GM12878 (cell line): ENCODE data around the gene PPIA. TPM values are rescaled to one million over a fixed set of nuclear protein-coding genes. Genes with fewer than 3 reads are reported as not detected.

Experiments used
- ATAC-seq: fragments of 200-7000 bp; cut with Tn5 transposase; 3 replicates; pipeline ENCODE4 v1.9.1; 2020; ENCODE audit warnings: mild to moderate bottlenecking, moderate library complexity
- BruUV-seq: library from RNA; stranded (reverse); fragments of 400-500 nt; replicated peaks from 2 replicates; lab custom pipeline; 2021; lab: Mats Ljungman, UMichigan
- CTCF ChIA-PET: fragments of 300-600 bp; sonication (Branson Sonifier 250); formaldehyde crosslinking; extraction: SDS; loops from one replicate; lab custom pipeline; 2021; ENCODE audit warnings: inconsistent platforms; lab: Yijun Ruan, JAX
- POLR2A ChIA-PET: fragments of 350-600 bp; formaldehyde crosslinking; extraction: SDS; loops from one replicate; lab custom pipeline; 2021; ENCODE audit warnings: inconsistent platforms; lab: Charles Lee
- RAD21 ChIA-PET: fragments of 300-600 bp; sonication (Branson Sonifier 250); formaldehyde crosslinking; loops from one replicate; lab custom pipeline; 2023; ENCODE audit warnings: antibody characterized with exemption; ENCODE audit not compliant: unreplicated experiment; lab: Charles Lee
- SMC1A ChIA-PET: fragments of 300-600 bp; sonication (Branson Sonifier 250); formaldehyde crosslinking; loops from one replicate; lab custom pipeline; 2023; ENCODE audit not compliant: unreplicated experiment, uncharacterized antibody; lab: Charles Lee
- DNase-seq: peaks from one replicate; pipeline ENCODE4 v3.0.0-alpha.2; 2011; ENCODE audit warnings: low read depth, low spot score
- FAIRE-seq: peaks from 3 replicates; lab custom pipeline; 2011; peaks lifted over from hg19 to GRCh38; lab: Jason Lieb, UNC
- H2AFZ ChIP-seq: 2 replicates; pipeline ENCODE4 v1.6.0; 2011; ENCODE audit warnings: low read depth, low read length, control low read depth; ENCODE audit not compliant: control insufficient read depth
- H3K27ac ChIP-seq: 2 replicates; pipeline ENCODE4 v1.5.1; 2011; ENCODE audit warnings: control low read depth; ENCODE audit not compliant: control insufficient read depth, insufficient read depth
- H3K27me3 ChIP-seq, 2 experiments: replicated peaks in 1 of 2; 2 replicates each; pipeline versions ENCODE4 v1.6.0 to v1.6.1; 2011; ENCODE audit warnings: low read length in 1 of 2; ENCODE audit not compliant: control insufficient read depth in 2 of 2, insufficient read depth in 2 of 2
- H3K36me3 ChIP-seq, 2 experiments: 2 replicates each; pipeline ENCODE4 v1.5.1; 2011; ENCODE audit warnings: low read length in 1 of 2; ENCODE audit not compliant: control insufficient read depth in 2 of 2, insufficient read depth in 2 of 2
- H3K4me1 ChIP-seq: 2 replicates; pipeline ENCODE4 v1.6.1; 2011; ENCODE audit warnings: mild to moderate bottlenecking, low read length, moderate library complexity, mixed read lengths; ENCODE audit not compliant: control insufficient read depth, insufficient read depth
- H3K4me2 ChIP-seq: 2 replicates; pipeline ENCODE4 v1.6.0; 2011; ENCODE audit warnings: control low read depth; ENCODE audit not compliant: control insufficient read depth, insufficient read depth
- H3K4me3 ChIP-seq: fragments of 200-600 bp; sonication (generic); 2 replicates; pipeline ENCODE4 v1.5.1; 2016
- H3K79me2 ChIP-seq: 2 replicates; pipeline ENCODE4 v1.6.0; 2011; ENCODE audit warnings: low read length; ENCODE audit not compliant: control insufficient read depth, insufficient read depth
- H3K9ac ChIP-seq: 2 replicates; pipeline ENCODE4 v1.8.0; 2011; ENCODE audit warnings: low read length, control low read depth, mixed read lengths; ENCODE audit not compliant: control insufficient read depth, insufficient read depth
- H3K9me3 ChIP-seq: replicated peaks from 3 replicates; pipeline ENCODE4 v1.5.1; 2011; ENCODE audit warnings: mild to moderate bottlenecking, low read length; ENCODE audit not compliant: control insufficient read depth, insufficient read depth
- H4K20me1 ChIP-seq: 2 replicates; pipeline ENCODE4 v1.6.0; 2011; ENCODE audit not compliant: control insufficient read depth, insufficient read depth
- BCL11A ChIP-seq: IDR thresholded peaks from 2 replicates; pipeline ENCODE4 v1.6.1; 2011; ENCODE audit warnings: low read depth, low read length
- BRCA1 ChIP-seq: IDR thresholded peaks from 2 replicates; pipeline ENCODE4 v1.6.1; 2011; ENCODE audit warnings: low read depth, low read length, improper control_type of control experiment
- CHD2 ChIP-seq: IDR thresholded peaks from 2 replicates; pipeline ENCODE4 v1.6.1; 2011; ENCODE audit warnings: low read depth, low read length, improper control_type of control experiment, borderline replicate concordance
- CREB1 ChIP-seq: IDR thresholded peaks from 2 replicates; pipeline ENCODE4 v1.6.1; 2012; ENCODE audit warnings: low read depth, mild to moderate bottlenecking, inconsistent platforms
- EED ChIP-seq: sonication (generic); IDR thresholded peaks from 2 replicates; pipeline ENCODE4 v1.6.1; 2016; ENCODE audit warnings: antibody characterized with exemption, low read depth
- NR2C2 ChIP-seq: IDR thresholded peaks from 2 replicates; pipeline ENCODE4 v1.6.1; 2011; ENCODE audit warnings: borderline replicate concordance, low read depth; ENCODE audit not compliant: control insufficient read depth, insufficient read length
- NR2F1 ChIP-seq: fragments of 450-650 bp; conservative IDR thresholded peaks from 2 replicates; pipeline ENCODE4 v1.6.1; 2017; ENCODE audit warnings: mild to moderate bottlenecking
- PAX5 ChIP-seq: IDR thresholded peaks from 2 replicates; pipeline ENCODE4 v1.6.1; 2011; ENCODE audit warnings: low read depth, low read length, borderline replicate concordance
- USF1 ChIP-seq: IDR thresholded peaks from 2 replicates; pipeline ENCODE4 v1.6.1; 2011; ENCODE audit warnings: borderline replicate concordance, low read depth, mild to moderate bottlenecking, moderate library complexity, mixed read lengths, low read length; ENCODE audit not compliant: insufficient read depth; ENCODE audit errors: extremely low read length
- ZNF217 ChIP-seq: fragments of 450-650 bp; IDR thresholded peaks from 2 replicates; pipeline ENCODE4 v1.6.1; 2017; ENCODE audit warnings: antibody characterized with exemption, mild to moderate bottlenecking
- ZSCAN29 ChIP-seq: fragments of 450-650 bp; IDR thresholded peaks from 2 replicates; pipeline ENCODE4 v1.6.1; 2017; ENCODE audit warnings: mild to moderate bottlenecking, moderate library complexity
- WGBS: methylation state at CpG from one replicate; pipeline ENCODE4 v1.1.6; 2016; ENCODE audit warnings: low lambda C conversion rate; ENCODE audit not compliant: insufficient replicate concordance, insufficient coverage; ENCODE audit errors: missing lambda C conversion rate; 5-methylcytosine and 5-hydroxymethylcytosine counted together
- in situ Hi-C: fragments of 300-500 bp; cut with MboI; formaldehyde crosslinking; loops from 9 replicates; pipeline ENCODE4 v1.14.3; 2018; ENCODE audit warnings: mixed read lengths
- intact Hi-C: fragments of 100-400 bp; cut with micrococcal nuclease; formaldehyde crosslinking; loops from one replicate; pipeline ENCODE4 v1.14.2; 2022; ENCODE audit not compliant: unreplicated experiment
- polyA plus RNA-seq, 11 experiments: library from polyadenylated mRNA; depleted of rRNA in 4 of 11; unstranded in 6 of 11; stranded (reverse) in 5 of 11; fragments of >200 nt; fragmentation: Nextera tagmentation in 4 of 11; fragmentation: Illumina TruSeq in 1 of 11; extraction: Ambion mirVana in 4 of 11; extraction: Trizol in 1 of 11; gene quantifications; 1 replicate in 1 of 11; 2 replicates in 10 of 11; pipeline versions ENCODE4 v1.2.1 to v1.2.3, GENCODE V29; 2011 to 2016; ENCODE audit warnings: inconsistent platforms in 2 of 11, missing spikeins in 2 of 11, low read depth in 1 of 11
- total RNA-seq, 4 experiments: library from RNA; depleted of rRNA in 3 of 4; stranded (reverse); fragments of >200 nt in 3 of 4; fragmentation: Illumina TruSeq in 1 of 4; extraction: Trizol in 1 of 4; gene quantifications; 2 replicates each; pipeline versions ENCODE4 v1.2.1 to v1.2.3, GENCODE V29; 2013 to 2021
- TF ChIP-seq, protein P1 (sequence below): IDR thresholded peaks from 2 replicates; pipeline ENCODE4 v1.6.1; 2011; ENCODE audit warnings: borderline replicate concordance, low read depth, mild to moderate bottlenecking, moderate library complexity, low read length; ENCODE audit not compliant: insufficient read depth, poor library complexity, severe bottlenecking
- TF ChIP-seq, protein P2 (sequence below): IDR thresholded peaks from 2 replicates; pipeline ENCODE4 v1.6.1; 2012; ENCODE audit warnings: low read depth, low read length, improper control_type of control experiment

Gene PPIA
- total and polyA plus RNA-seq, 10 of the 15 experiments (the other 5 are each of a cell fraction or from before 2014, with no cell fraction given), result 2,712 to 7,982 (median 5,027) TPM

GRCh38 chr7:44762726-44763522, 33.6 kb upstream of the PPIA start:
- Histone ChIP-seq H4K20me1 (no peaks in the 10 kb centered on the region), H3K4me3 (no peak overlapping the region), H3K4me2 (no peak overlapping the region), H2AFZ (no peak overlapping the region), H3K9ac (no peak overlapping the region), H3K36me3 (peaks cover 23 to 61% of the 10 kb centered on the region in 2 experiments), H3K4me1 (peaks cover 9% of the 10 kb centered on the region), H3K9me3 (no peaks in the 10 kb centered on the region), H3K27ac (no peak overlapping the region), H3K79me2 (no peaks in the 10 kb centered on the region), H3K27me3 (no peaks in the 10 kb centered on the region)
- ChIA-PET POLR2A (interaction anchor here (0.5 kb wide), 1 partner anchor 34 kb away, joined by 4 read pairs; no protein-coding TSS in a partner anchor), SMC1A (no interaction called here), CTCF (no interaction called here), RAD21 (no interaction called here)
- DNase-seq, result no peak
- no TSS peak for BruUV-seq
- in situ Hi-C loops, result no loop called here
- ATAC-seq, result no peak
- WGBS, result 88% methylated on average over 20 of the region's 20 CpGs
- no peak for FAIRE-seq
- TF ChIP-seq PAX5 (no peak), ZNF217 (no peak), BCL11A (no peak), ZSCAN29 (no peak), CHD2 (no peak), NR2C2 (no peak), EED (no peak), CREB1 (no peak), BRCA1 (no peak), NR2F1 (no peak), USF1 (no peak)
- TF ChIP-seq, protein P1, sequence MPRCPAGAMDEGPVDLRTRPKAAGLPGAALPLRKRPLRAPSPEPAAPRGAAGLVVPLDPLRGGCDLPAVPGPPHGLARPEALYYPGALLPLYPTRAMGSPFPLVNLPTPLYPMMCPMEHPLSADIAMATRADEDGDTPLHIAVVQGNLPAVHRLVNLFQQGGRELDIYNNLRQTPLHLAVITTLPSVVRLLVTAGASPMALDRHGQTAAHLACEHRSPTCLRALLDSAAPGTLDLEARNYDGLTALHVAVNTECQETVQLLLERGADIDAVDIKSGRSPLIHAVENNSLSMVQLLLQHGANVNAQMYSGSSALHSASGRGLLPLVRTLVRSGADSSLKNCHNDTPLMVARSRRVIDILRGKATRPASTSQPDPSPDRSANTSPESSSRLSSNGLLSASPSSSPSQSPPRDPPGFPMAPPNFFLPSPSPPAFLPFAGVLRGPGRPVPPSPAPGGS, result no peak
- TF ChIP-seq, protein P2, sequence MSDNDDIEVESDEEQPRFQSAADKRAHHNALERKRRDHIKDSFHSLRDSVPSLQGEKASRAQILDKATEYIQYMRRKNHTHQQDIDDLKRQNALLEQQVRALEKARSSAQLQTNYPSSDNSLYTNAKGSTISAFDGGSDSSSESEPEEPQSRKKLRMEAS, result no peak
- intact Hi-C loops, result no loop called here
